Adrenal gland (tissue), 12 donors: ENCODE measurements around the gene PSMD4. TPM values are rescaled to one million over a fixed set of nuclear protein-coding genes. Genes with fewer than 3 reads are reported as not detected.

Experiments used
- DNase-seq, 7 donors: peaks; one replicate each; pipeline ENCODE4 v3.0.0-alpha.2; 2019 to 2020
- H3K27ac ChIP-seq, 5 donors: fragments of 200-600 bp; sonication (generic) in 4 of 5; 1 replicate in 3 of 5; 2 replicates in 2 of 5; pipeline versions ENCODE4 v1.5.1 to v1.8.0; 2016 to 2020; ENCODE audit warnings: mild to moderate bottlenecking in 1 of 5
- H3K27me3 ChIP-seq: fragments of 200-600 bp; 2 replicates; pipeline ENCODE4 v1.8.0; 2021
- H3K36me3 ChIP-seq, 2 donors: fragments of 200-600 bp; replicated peaks in 1 of 2; 1 replicate in 1 of 2; 2 replicates in 1 of 2; pipeline versions ENCODE4 v1.5.1 to v1.8.0; 2018 to 2022
- H3K4me1 ChIP-seq, 2 donors: fragments of 200-600 bp; replicated peaks in 1 of 2; 1 replicate in 1 of 2; 2 replicates in 1 of 2; pipeline versions ENCODE4 v1.5.1 to v1.8.0; 2018 to 2021
- H3K4me3 ChIP-seq, 4 donors: fragments of 200-600 bp; sonication (generic) in 3 of 4; one replicate each; pipeline ENCODE4 v1.5.1; 2016 to 2018
- H3K9me3 ChIP-seq, 3 donors: fragments of 200-600 bp; sonication (generic) in 1 of 3; replicated peaks in 1 of 3; 1 replicate in 2 of 3; 2 replicates in 1 of 3; pipeline versions ENCODE4 v1.5.1 to v1.8.0; 2016 to 2021
- POLR2A ChIP-seq, 2 donors: fragments of 450-650 bp; IDR thresholded peaks; one replicate each; pipeline ENCODE4 v1.6.1; 2017; ENCODE audit warnings: antibody characterized with exemption in 2 of 2, mild to moderate bottlenecking in 2 of 2, moderate library complexity in 1 of 2
- WGBS, 4 donors: extraction: QIAGEN DNeasy Blood & Tissue Kit in 2 of 4; methylation state at CpG; one replicate each; pipeline versions ENCODE4 v1.1.5 to v1.1.7; 2013 to 2017; 5-methylcytosine and 5-hydroxymethylcytosine counted together
- intact Hi-C, 2 donors: fragments of 100-400 bp; cut with DNase I; formaldehyde crosslinking; loops; one replicate each; pipeline versions ENCODE4 v1.14.1 to v1.15.0; 2022 to 2023
- polyA plus RNA-seq, 3 donors: library from polyadenylated mRNA; stranded (reverse); fragments of 200-250 nt in 2 of 3; fragments of 350-450 nt in 1 of 3; fragmentation: Illumina TruSeq in 1 of 3; extraction: RNeasy Lipid Tissue Mini Kit (QIAGEN cat#74804) in 1 of 3; gene quantifications; one replicate each; pipeline ENCODE4 v1.2.3, GENCODE V29; 2013 to 2014
- total RNA-seq, 9 donors: library from RNA; depleted of rRNA in 4 of 9; stranded (reverse); fragments of >200 nt in 4 of 9; fragments of 120-200 nt in 1 of 9; fragmentation: NEBNext Ultra II Directional in 1 of 9; extraction: Animal tissue kit (Norgen Biotek cat#: 25700) in 1 of 9; gene quantifications; one replicate each; pipeline versions ENCODE4 v1.1.0 to v1.2.4, GENCODE V29; 2013 to 2023
- TF ChIP-seq, protein P1 (sequence below), 6 experiments: fragments of 450-650 bp in 4 of 6; fragments of 200-600 bp in 2 of 6; sonication (generic) in 1 of 6; IDR thresholded peaks; 1 replicate in 5 of 6; 2 replicates in 1 of 6; pipeline versions ENCODE4 v1.5.1 to v1.8.0; 2016 to 2021; ENCODE audit warnings: antibody characterized with exemption in 6 of 6, mild to moderate bottlenecking in 2 of 6, moderate library complexity in 1 of 6
- donor health status: healthy with polysubstance abuse.
- donor health status: Bipolar disorder and iron deficiency.
- donor health status: DM: yes; HTN: yes; CAD: no.
- donor health status: DM: no; HTN: no; CAD: no.
- donor health status: DM: no; HTN: no; CAD: no.
- donor health status: DM: yes; HTN: yes; CAD: no.

The PSMD4 gene
- total and polyA plus RNA-seq, 12 donors, result 99.5 to 380 (median 156) TPM

DNA sequence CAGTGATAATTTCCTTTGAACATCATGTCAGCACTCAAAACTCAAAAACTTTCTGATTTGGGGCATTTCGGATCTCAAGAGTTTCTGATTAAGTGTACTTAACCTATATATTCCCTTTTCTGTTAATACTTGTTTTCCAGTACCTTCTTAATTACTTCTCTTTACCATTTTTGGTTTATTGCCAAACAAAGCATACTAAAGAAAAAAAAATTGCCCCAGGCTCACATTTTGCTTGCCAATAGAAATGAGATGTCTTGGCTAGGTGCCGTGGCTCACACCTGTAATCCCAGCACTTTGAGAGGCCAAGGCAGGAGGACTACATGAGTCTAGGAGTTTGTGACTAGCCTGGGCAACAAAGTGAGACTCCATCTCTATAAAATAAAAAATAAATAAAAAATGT, 4.8 kb downstream of the PSMD4 start:
- TF ChIP-seq, protein P1, sequence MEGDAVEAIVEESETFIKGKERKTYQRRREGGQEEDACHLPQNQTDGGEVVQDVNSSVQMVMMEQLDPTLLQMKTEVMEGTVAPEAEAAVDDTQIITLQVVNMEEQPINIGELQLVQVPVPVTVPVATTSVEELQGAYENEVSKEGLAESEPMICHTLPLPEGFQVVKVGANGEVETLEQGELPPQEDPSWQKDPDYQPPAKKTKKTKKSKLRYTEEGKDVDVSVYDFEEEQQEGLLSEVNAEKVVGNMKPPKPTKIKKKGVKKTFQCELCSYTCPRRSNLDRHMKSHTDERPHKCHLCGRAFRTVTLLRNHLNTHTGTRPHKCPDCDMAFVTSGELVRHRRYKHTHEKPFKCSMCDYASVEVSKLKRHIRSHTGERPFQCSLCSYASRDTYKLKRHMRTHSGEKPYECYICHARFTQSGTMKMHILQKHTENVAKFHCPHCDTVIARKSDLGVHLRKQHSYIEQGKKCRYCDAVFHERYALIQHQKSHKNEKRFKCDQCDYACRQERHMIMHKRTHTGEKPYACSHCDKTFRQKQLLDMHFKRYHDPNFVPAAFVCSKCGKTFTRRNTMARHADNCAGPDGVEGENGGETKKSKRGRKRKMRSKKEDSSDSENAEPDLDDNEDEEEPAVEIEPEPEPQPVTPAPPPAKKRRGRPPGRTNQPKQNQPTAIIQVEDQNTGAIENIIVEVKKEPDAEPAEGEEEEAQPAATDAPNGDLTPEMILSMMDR (IDR thresholded peaks at IDR 0.05), result no peak
- no peak for TF ChIP-seq POLR2A (IDR thresholded peaks at IDR 0.05)
- H3K9me3 ChIP-seq, result no peaks in the 10 kb centered on the region
- 86 to 95% (median 91%) methylated on average over 2 of the region's 2 CpGs for WGBS, 4 donors
- H3K27ac ChIP-seq, result no peak overlapping the region
- H3K36me3 ChIP-seq, result peaks cover 0 to 25% of the 10 kb centered on the region in 2 donors
- H3K4me3 ChIP-seq, result no peak overlapping the region
- H3K27me3 ChIP-seq, result no peaks in the 10 kb centered on the region
- intact Hi-C loops, result no loop called here
- no peak for DNase-seq
- peaks cover 8 to 18% of the 10 kb centered on the region in 2 donors for H3K4me1 ChIP-seq

DNA sequence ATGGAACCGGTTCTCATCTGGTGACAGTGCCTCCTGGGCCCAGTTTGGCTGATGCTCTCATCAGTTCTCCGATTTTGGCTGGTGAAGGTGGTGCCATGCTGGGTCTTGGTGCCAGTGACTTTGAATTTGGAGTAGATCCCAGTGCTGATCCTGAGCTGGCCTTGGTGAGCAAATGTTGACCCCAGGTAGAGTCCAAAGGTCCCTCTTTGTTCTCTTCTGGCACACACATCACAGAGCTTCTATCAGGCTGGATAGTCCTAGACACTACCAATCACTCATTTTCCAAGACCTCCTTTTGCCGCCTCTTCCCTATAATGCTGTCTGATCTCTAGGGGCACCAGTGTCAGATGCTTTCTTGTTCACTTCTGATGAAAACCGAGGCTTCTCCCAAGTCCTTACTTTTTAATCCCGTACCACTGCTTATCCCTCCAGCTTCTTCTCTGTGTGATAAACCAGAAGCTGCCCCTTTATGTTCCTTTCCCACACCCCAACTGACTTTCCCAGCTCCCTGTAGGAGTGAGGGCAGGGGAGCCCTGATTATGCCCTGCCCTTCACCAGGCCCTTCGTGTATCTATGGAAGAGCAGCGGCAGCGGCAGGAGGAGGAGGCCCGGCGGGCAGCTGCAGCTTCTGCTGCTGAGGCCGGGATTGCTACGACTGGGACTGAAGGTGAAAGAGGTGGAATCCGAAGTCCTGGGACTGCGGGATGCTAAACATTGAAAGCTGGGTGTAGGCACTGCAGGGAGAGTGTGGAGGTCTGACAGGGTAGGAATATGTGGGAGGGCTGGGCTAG, 11.1 kb downstream of the PSMD4 start:
- Histone ChIP-seq H3K36me3 (peaks cover 0 to 70% of the 10 kb centered on the region in 2 donors), H3K4me3 (no peak overlapping the region), H3K27me3 (no peaks in the 10 kb centered on the region), H3K4me1 (peaks cover 0 to 3% of the 10 kb centered on the region in 2 donors), H3K27ac (no peak overlapping the region), H3K9me3 (no peaks in the 10 kb centered on the region)
- DNase-seq, result no peak
- intact Hi-C loops, result no loop called here
- 85 to 90% (median 86%) methylated on average over 13 to 14 of the region's 14 CpGs for WGBS, 4 donors
- TF ChIP-seq, protein P1 (IDR thresholded peaks at IDR 0.05), result no peak
- no peak for TF ChIP-seq POLR2A (IDR thresholded peaks at IDR 0.05)

DNA sequence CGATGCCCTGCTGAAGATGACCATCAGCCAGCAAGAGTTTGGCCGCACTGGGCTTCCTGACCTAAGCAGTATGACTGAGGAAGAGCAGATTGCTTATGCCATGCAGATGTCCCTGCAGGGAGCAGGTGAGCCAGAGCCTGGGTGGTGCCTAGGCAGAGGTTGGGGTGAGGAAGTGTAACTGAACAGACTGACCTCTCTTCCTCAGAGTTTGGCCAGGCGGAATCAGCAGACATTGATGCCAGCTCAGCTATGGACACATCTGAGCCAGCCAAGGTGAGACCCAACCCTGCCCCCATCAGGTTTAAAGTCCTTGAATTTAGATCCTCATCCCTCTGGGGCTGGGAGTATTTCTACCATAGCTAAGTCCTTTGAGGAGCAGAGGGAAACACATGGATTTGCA, 11.8 kb downstream of the PSMD4 start:
- H3K27ac ChIP-seq, result no peak overlapping the region
- H3K9me3 ChIP-seq, result no peaks in the 10 kb centered on the region
- DNase-seq, result no peak
- 71 to 93% (median 86%) methylated on average over 2 to 3 of the region's 3 CpGs for WGBS, 4 donors
- H3K4me3 ChIP-seq, result no peak overlapping the region
- intact Hi-C loops, result no loop called here
- H3K27me3 ChIP-seq, result no peaks in the 10 kb centered on the region
- TF ChIP-seq, protein P1 (IDR thresholded peaks at IDR 0.05), result no peak
- H3K36me3 ChIP-seq, result peaks cover 0 to 70% of the 10 kb centered on the region in 2 donors
- H3K4me1 ChIP-seq, result peaks cover 0 to 5% of the 10 kb centered on the region in 2 donors

DNA sequence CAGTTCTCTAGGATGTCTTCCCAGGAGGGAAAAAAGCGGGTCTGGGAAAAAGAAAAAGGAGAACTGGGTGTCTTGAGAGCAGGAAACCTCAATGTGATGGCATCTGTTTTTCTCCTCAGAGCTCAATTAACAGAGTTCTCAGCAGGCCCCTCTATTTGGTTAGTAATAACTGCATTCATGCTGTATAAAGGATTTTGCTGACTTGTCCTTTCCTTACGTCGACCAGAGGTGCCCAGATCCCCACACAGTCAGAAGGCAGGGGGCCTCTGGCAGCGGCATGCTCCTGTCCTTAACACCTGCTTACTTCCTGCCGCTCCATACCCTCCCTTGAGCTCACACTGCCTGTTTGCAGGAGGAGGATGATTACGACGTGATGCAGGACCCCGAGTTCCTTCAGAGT, 12.3 kb downstream of the PSMD4 start:
- no peaks in the 10 kb centered on the region for H3K27me3 ChIP-seq
- H3K9me3 ChIP-seq, result no peaks in the 10 kb centered on the region
- DNase-seq, result no peak
- H3K4me1 ChIP-seq, result peaks cover under 1 to 10% of the 10 kb centered on the region in 2 donors
- WGBS, 4 donors, result 71 to 82% (median 78%) methylated on average over 8 of the region's 8 CpGs
- no peak for TF ChIP-seq POLR2A (IDR thresholded peaks at IDR 0.05)
- TF ChIP-seq, protein P1 (IDR thresholded peaks at IDR 0.05), result no peak
- no peak overlapping the region for H3K4me3 ChIP-seq
- no peak overlapping the region for H3K27ac ChIP-seq
- intact Hi-C loops, result no loop called here
- H3K36me3 ChIP-seq, result peaks cover 0 to 70% of the 10 kb centered on the region in 2 donors
